DMS79 treated with DMSO at 0.1 percent for 48 hours (cell line): ENCODE measurements around the gene LHFPL2.

ENCODE experiments used
- DNase-seq: peaks from one replicate; lab custom pipeline; 2025; lab: John Stamatoyannopoulos, UW

LHFPL2 gene

DNA sequence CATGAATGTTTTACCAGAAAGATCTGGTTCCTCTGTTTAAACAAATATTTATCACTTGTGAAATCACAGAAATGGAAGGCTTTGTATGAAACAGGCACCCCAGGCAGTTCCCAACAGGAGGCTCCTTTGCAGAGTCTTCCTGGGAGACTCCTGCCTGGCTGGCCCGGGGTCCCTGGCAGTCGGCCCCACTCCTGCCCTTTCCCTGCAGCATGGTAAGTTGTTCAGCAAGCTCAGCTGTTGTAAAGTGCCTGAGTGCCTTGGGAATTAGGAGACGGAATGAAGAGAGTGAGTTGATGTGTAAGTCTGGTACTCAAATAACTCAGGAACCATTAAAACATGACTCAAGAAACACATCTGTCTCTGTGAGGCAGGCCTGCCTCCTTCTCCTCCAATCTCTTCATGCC is 17.5 kb upstream of the LHFPL2 start:
- DNase-seq: no peak

DNA sequence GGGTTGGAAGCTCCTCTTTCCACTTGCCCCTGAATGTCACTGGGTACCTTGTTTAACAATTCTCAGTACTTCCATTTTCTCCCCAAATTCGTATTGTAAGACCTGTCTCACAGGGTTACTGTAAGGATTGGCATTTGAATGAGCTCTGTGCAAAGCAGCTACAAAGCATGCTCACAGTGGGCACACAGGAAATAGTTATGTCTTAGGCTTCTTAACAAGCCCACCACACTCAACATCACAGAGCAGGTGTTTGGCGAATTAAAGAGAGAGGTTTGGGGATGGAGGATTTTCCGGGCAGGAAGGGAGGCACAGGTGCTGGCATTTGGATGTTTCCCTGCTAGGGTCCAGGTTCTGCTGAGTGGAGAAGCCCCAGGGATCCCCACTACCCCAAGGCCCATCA is 17.0 kb upstream of the LHFPL2 start:
- no peak for DNase-seq

DNA sequence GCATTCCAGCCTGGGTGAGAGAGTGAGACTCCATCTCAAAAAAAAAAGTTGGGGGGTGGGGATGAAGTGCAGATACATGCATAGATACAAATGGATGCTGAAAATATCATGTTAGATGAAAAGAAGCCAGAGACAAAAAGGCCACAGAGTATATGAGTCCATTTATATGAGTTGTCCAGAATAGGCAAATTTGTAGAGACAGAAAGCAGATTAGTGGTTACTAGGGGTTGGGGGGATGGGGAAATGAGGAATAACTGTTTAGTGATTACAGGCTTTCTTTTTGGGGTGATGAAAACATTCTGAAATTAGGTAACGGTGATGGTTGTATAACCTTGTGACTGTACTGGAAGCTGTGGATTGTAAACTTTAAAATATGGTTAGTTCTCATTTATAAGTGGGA is 13.8 kb upstream of the LHFPL2 start:
- no peak for DNase-seq

DNA sequence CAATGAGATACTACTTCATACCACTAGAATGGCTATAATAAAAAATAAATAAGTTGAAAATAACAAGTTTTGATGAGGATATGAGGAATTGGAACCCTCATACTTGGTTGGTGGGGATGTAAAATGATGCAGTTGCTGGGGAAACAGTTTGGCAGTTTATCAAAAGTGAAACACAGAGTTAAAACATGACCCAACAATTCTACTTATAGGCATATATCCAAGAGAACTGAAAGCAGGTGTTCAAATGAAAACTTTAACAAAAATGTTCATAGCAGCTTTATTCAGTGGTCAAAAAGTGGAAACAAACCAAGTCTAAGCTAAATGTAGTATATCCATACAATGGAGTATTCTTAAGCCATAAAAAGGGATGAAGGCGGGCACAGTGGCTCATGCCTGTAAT is 13.1 kb upstream of the LHFPL2 start:
- no peak for DNase-seq

DNA sequence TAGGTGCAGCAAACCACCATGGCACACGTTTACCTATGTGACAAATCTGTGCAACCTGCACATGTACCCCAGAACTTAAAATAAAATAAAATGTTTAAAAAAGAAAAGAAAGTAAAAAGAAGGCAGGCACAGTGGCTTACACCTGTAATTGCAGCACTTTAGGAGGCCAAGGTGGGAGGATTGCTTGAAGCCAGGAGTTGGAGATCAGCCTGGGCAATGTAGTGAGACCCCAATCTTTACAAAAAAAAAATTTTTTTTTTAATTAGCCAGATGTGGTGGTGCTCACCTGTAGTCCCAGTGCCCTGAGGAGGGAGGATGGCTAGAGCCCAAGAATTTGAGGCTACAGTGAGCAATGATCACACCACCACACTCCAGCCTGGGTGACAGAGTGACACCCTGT is 12.5 kb upstream of the LHFPL2 start:
- DNase-seq: no peak

DNA sequence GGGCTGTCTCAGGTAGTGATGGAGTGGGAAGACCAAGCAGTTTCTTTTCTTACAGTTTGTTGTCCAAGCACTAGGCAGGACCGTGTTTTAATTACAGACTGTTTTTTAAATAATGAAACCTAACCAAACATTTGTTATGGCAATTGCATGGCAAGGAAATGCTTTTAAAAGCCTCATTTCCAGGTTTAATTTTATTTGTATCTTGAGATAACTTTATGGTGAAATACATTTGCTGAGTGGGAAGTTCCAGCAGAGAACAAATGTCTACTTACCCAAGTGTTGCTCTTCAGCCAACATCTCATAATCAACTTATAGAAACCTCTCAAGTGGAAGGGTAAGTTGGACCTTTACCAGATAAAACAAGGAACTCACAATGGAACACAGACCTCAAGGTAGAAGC is 11.8 kb upstream of the LHFPL2 start:
- DNase-seq: peak; percentile 8

DNA sequence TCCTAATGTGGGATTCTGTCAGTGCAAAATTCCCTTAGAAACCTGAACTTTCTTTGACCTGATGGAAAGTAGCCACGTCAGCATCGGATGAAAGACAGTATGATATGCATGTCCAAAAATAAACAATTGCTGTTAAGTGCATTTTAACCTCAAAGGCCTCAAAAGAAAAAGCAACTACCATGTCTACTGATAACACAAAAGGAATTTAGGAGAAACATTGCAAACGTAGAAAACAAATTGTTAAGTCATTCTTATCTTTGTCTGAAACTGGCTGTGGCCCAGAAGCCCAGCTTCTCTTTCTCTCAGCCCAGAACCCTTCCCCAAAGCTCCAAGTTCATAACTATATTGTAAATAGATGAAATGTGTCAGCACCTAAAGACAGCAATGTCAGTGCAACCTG is 11.1 kb upstream of the LHFPL2 start:
- DNase-seq: no peak

DNA sequence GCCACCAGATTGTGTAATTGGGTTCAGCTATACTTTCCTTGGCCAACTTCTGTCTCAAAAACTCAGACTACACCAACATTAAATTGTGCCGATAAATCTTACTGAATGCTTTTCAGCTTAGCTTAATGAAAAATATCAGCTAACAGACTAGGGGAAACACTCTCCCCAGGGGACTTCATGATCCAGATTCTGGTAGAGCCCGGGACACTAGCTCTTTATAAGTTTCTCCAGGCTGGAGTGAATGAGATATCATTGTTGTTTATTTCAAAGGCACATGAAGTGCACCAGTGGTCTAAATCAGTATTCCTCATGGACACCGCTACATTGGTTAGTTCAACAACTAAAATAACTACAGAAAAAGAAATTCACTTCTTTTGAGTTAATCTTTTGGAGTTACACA is 10.5 kb upstream of the LHFPL2 start:
- DNase-seq: no peak

DNA sequence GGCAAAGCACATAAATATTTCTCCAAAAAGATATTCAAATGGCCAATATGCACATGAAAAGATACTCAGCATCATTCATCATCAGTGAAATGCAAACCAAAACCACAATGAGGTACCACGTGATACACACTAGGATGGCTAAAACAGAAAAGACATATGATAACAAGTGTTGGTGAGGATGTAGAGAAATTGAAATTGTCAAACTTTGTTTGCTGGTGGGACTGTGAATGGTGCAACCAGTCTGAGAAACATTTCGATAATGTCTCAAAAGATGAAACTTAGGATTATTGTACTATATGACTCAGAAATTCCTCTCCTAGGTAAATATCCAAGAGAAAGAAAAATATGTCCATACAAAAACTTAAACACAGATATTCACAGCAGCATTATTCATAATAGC is 8.6 kb upstream of the LHFPL2 start:
- DNase-seq: no peak

DNA sequence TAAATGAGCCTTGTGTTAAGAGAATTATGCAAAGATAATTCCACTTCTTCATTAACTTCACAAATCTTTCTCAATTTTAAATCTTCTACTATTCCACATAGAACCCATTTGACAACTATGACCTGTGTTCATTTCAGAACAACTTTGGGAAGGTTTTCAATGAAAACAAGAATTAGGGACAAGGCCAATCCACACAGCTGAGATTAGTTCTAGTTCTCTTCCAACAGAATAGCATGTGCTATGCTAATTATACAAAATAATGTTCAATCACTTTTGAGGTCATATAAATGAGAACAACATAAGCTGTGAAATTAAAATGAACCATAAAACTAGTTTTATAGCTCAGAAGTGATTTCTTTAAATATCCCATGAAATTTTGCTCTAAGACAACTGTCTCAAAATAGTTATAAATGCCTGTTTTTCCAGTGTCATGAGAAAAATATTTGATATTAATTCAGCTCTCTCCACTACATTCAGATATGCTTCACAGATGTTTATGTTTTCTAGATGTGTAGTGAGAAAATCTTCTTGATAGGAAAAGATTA is 7.2 kb upstream of the LHFPL2 start:
- DNase-seq: no peak

DNA sequence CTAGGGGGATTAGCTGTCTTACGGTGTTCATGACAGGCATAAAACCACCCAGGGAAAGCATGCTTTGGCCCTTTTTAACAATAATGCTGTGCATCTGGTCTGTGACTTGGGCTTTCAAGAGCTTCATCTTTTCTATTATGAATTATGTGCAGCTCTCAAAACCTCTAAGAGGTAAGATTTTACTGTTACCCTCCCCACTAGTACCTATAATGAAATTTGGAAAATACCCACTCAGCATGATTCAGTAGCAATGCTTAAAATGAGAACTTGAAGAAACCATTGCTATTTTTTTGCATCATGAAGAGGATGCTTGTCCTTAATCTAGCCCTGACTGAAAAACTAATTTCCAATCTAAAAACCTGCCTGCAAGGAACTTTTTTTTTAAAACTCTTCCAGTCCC is 5.8 kb upstream of the LHFPL2 start:
- DNase-seq: no peak

DNA sequence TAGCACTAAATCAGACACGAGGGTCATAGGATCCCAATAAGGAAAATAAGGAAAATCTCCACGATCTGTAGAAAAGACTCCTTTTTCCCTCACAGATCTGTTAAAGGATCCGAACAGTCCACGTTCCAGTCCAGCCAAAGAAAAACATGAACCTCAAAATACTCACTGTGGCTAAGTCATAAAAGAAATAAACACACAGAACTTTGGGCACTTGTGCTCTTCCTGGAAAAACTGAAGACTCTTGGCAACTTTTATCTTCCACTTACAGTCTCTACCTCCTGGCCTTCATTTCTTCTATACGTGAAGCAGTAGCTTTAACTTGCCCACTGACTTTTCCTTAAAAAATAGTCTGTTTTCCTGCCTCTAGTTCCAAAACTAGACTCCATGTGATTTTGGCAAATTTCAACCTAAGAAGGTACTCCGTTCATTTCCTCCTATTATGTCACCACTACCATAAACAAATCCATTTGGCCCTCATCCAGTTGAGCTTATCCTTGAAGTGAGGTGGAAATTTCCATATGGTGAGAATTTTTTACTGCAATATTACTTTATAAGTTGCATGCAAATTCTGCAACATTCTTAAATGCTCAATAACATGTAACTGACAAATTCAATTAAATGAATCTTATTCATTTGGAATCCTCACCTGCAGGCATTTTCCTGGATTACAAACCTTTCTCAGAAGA is 5.3 kb upstream of the LHFPL2 start:
- DNase-seq: no peak

DNA sequence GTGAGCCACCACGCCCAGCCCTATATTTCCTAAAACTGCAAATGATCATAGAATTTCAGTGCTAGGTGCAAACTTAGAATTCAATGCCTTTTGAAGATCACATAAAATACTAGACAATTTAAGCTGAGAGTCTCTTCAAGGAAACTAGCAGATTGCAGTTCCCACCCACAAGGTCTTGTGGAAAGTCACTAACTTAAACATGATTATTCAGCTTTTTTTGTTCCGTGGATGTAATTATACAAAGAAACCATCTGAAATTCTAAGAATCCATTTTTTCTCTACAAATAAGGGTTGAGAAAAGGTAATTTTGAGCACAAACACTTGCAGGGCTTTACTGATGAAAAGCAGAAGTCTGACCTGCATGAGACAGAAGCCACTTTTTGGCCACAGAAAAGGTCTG is 4.5 kb upstream of the LHFPL2 start:
- no peak for DNase-seq

DNA sequence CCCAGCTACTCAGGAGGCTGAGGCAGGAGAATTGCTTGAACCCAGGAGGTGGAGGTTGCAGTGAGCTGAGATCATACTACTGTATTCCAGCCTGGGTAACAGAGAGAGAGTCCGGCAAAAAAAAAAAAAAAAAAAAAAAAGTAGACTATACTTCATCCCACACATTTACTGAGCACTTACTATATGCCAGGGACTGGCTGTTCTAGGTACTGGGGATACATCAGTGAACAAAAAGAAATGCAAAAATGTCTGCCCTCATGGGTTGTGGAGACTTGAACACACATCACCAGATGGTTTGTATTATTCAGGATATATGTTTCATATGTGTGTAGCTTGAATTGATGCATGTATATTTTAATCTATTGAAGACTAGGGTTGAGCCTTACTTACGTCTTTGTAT is 2.9 kb upstream of the LHFPL2 start:
- no peak for DNase-seq

DNA sequence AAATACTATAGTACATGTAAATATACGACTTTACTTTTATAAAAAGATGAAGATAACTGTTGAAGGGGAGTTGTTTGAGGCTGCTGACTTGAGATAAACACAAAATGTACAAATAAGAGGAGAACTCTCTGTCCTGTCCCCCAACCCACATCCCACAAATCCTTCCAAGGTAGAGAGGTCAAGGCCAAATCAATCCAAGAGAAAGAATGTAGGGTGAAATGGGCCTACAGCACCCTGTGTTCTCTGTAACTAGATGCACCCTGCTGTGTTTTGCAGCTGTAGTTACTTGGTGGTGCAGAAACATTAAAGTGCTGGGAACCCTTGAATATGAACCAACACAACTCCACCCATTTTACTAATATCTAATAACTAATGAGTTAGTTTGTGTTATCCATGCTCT is 2.0 kb upstream of the LHFPL2 start:
- DNase-seq: no peak

DNA sequence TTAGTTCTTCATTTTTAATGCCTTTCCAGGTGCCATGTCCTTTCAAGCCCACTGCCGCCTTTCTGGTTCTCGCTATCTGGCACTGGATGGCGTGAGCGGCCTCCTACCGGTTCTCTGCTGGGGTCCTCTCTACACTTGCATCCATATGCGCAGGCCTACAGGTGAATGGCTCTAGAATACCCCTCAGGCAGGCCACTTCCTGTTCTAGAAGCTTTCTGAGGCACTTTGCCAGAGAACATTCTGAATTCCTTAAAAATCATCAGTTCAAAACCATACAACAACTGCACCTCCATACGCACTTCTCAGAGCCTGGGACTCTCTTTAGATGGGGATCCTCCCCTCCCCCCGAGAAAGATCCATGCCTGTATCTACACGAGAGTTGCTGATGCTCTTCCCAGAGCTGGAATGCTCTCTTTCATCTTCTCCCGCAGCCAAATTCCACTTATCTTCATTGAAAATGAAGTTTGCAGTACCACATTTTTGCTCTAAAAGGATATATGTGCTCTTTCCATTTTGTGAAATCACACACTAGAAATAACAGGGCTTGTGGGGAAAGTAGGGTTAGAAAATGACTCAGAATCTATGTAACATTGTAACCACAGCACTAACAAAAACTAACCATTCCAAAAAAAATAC is 1.4 kb upstream of the LHFPL2 start:
- DNase-seq: no peak

DNA sequence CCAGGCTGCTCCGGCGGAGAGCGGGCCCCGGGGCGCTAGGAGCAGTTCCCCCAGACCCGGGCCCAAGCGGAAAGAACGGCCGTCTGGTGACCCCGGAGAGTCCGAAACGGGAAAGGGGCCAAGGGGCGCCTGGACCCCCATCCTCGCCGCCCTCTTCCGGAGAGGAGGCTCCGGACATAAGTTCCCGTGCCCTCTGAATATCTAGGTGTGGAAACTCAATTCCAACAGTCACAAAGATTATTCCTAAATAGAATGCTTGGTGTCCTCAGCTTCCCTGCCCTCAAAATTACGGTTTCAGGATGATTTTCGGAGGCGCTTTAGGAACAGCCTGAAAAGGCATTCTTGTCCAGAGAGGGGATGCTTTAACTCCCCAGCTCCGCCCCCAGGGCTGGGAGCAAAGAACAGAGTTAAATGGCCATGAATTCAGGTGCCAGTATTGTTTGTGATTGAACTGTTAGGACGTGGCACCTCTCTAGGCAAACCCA is 681 bp upstream of the LHFPL2 start:
- no peak for DNase-seq

DNA sequence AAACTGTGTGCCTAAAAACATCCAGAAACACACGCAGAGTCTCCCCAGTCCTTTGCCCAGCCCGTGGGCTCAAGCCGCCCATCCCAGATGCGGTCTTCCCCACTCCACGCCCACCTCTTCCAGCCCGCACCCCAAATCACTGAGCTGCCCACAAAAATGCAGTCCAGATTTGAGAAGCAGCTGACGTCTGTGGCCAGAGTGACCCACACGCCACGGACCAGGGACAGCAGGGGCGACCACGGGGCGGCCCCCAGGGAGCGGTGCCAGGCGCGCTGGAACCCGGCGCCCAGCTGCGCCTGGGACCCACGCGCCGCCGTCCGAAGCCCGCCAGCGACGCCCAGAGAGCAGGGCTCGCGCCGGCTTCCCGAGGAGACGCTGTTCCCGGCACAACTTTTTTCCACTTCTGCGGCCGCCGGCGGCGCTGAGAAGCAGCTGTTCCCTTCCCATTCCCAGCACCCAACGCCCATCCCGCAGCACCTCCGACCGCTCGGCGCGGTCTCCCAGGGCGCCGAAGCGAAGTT is 674 bp downstream of the LHFPL2 start:
- DNase-seq: no peak

DNA sequence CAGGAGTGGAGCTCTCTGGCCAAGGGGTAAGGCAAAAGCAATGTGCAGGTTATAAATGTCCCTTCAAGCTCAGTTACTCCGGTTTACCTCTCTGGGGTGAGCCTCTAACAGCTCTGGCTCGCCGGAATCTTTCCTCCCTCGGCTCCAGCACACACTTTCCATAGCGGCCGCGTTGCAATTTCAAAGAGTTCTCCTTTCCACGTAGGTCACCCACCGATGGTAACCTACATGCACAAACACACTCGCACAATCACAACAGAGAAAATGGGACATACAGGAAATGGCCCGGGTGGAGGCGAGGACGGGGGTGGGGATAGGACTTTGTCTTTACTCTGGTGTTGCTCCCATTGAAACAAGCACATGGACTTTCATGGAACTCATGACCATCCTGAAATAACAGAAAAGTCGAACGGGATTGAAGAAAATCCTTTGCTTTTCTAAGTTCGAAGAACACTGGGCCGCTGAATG is 1.2 kb downstream of the LHFPL2 start:
- no peak for DNase-seq

DNA sequence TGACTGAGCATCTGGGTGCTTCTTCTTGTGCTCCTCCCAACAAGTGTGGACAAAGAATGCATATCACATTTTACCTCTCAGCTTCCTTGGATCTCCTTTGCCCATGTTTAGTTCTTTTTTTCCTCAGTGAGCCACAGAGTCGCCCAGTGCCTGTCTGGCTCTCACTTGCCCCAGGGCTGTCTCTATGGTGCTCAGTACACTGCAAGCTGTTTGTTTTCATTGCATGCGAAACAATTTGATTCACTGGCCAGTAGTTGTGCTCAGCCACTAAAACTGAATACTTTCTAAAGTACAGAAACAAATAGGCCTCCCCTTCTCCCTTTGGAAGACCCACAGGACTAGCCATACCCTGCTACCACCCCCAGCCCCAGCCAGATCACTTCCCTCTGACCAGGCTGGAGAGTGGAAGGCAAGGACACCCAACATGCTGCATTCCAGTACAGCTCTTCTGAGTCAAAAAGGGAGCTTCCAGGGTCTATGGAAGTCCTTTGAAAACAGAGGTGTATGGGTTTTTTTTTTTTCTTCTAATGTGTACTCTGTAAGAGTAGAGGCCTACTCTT is 3.8 kb downstream of the LHFPL2 start:
- DNase-seq: no peak

DNA sequence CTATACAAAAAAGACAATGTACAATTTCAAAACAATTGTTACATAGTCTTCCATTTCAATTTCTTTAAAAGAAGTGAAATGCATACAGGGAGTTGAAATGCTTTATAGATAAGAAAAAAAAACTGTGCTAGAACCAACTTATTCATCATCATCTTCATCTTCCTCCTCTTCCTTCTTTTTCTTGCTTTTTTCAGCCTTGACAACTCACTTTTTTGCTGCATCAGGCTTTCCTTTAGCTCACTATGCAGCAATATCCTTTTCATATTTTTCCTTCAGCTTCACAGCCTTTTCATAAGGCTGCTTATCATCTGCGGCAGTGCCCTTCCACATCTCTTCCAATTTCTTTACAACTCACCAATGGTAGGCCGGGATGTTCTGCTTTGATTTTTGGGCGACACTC is 4.4 kb downstream of the LHFPL2 start:
- no peak for DNase-seq

DNA sequence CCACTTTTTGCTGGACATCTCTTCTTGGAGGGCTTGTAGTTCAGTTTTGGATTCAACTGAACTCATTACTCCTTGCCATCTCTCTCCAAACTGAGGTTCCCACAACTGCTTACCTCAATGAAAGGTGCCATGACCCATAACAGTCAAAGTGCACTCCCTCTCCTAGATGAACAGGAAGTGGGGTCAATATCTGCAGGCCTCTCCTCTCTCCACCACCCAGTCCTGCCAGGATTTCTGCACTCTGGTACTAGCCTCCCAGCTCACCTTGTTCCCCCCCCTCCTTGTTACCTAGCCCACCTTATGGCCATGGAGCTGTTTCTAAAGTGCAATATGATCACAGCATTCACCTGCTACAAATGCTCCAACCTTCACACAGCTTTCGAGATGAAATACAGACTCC is 5.9 kb downstream of the LHFPL2 start:
- DNase-seq: no peak
